Smooth muscle cell (in vitro differentiated cells): Measurements from ENCODE around the gene MEF2A. TPM values are rescaled to one million over a fixed set of nuclear protein-coding genes. Genes with fewer than 3 reads are reported as not detected.
A peak's percentile ranks its signal among the peaks of the same experiment; 100 is the strongest.

Experiments used
- DNase-seq: peaks from one replicate; lab custom pipeline; 2025; ENCODE audit not compliant: unreplicated experiment; lab: John Stamatoyannopoulos, UW
- H2AFZ ChIP-seq: fragments of 200-600 bp; sonication (generic); 2 replicates; pipeline ENCODE4 v1.6.0; 2016; ENCODE audit warnings: antibody characterized with exemption, low read depth, mild to moderate bottlenecking
- H3F3A ChIP-seq: fragments of 200-600 bp; sonication (generic); 2 replicates; pipeline ENCODE4 v1.6.0; 2017; ENCODE audit warnings: antibody characterized with exemption, low read depth
- H3K27ac ChIP-seq: fragments of 200-600 bp; sonication (generic); 2 replicates; pipeline ENCODE4 v1.5.1; 2016; ENCODE audit warnings: low read depth, mild to moderate bottlenecking
- H3K27me3 ChIP-seq: fragments of 200-600 bp; sonication (generic); 2 replicates; pipeline ENCODE4 v1.6.1; 2016; ENCODE audit warnings: low read depth, mild to moderate bottlenecking
- H3K36me3 ChIP-seq: fragments of 200-600 bp; sonication (generic); 2 replicates; pipeline ENCODE4 v1.5.1; 2016; ENCODE audit warnings: low read depth
- H3K4me1 ChIP-seq: fragments of 200-600 bp; sonication (generic); 2 replicates; pipeline ENCODE4 v1.5.1; 2016; ENCODE audit warnings: low read depth
- H3K4me2 ChIP-seq: fragments of 200-600 bp; sonication (generic); 2 replicates; pipeline ENCODE4 v1.6.0; 2016; ENCODE audit warnings: mild to moderate bottlenecking
- H3K4me3 ChIP-seq: fragments of 200-600 bp; sonication (generic); 2 replicates; pipeline ENCODE4 v1.5.1; 2016; ENCODE audit warnings: mild to moderate bottlenecking
- H3K79me2 ChIP-seq: fragments of 200-600 bp; sonication (generic); 2 replicates; pipeline ENCODE4 v1.6.0; 2016; ENCODE audit warnings: low read depth, mild to moderate bottlenecking
- H3K9ac ChIP-seq: fragments of 200-600 bp; sonication (generic); 2 replicates; pipeline ENCODE4 v1.6.0; 2016; ENCODE audit warnings: low read depth
- H3K9me3 ChIP-seq: fragments of 200-600 bp; sonication (generic); replicated peaks from 2 replicates; pipeline ENCODE4 v1.5.1; 2016; ENCODE audit warnings: low read depth
- H4K20me1 ChIP-seq: fragments of 200-600 bp; sonication (generic); 2 replicates; pipeline ENCODE4 v1.6.0; 2016; ENCODE audit warnings: low read depth
- WGBS: methylation state at CpG from one replicate; pipeline ENCODE4 v1.1.7; 2016; ENCODE audit warnings: low lambda C conversion rate; 5-methylcytosine and 5-hydroxymethylcytosine counted together
- polyA plus RNA-seq: library from polyadenylated mRNA; unstranded; fragments of >200 nt; fragmentation: Nextera tagmentation; extraction: Ambion mirVana; gene quantifications from 2 replicates; pipeline ENCODE4 v1.2.1, GENCODE V29; 2016
- total RNA-seq: library from RNA; depleted of rRNA; stranded (reverse); fragments of >200 nt; gene quantifications from 2 replicates; pipeline ENCODE4 v1.2.3, GENCODE V29; 2014
- TF ChIP-seq, protein P1 (sequence below): fragments of 200-600 bp; sonication (generic); IDR thresholded peaks from 2 replicates; pipeline ENCODE4 v1.5.1; 2017; ENCODE audit warnings: borderline replicate concordance, mild to moderate bottlenecking, antibody characterized with exemption; ENCODE audit not compliant: insufficient read depth, poor library complexity, severe bottlenecking

The MEF2A gene
- total and polyA plus RNA-seq, 2 experiments from 2014 or later = 12.3 to 75.8 TPM

DNA sequence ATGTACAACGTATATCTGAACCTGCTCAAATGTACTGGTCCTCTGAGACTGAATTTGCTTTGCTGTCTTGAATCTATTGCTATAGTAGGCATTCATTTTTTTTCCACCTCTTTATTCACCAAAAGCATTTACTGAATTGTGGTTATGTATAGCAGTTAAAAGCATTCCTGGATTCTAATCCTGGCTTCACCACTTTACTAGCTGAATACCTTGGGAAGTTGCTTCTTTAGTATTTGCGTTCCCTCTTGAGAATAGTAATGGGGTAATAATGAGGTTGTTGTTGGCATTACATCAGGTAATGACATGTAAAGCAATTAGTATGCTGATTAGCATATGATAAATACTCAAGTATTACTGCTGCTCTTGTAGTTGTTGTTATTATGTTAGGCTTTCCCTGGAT, 29.1 kb downstream of the MEF2A start:
- H3K9ac ChIP-seq = no peak overlapping the region
- no peaks in the 10 kb centered on the region for H3K27me3 ChIP-seq
- peaks cover 78% of the 10 kb centered on the region for H4K20me1 ChIP-seq
- H3K9me3 ChIP-seq = no peaks in the 10 kb centered on the region
- H3K4me2 ChIP-seq = no peak overlapping the region
- no peak for DNase-seq
- 83% methylated on average over 2 of the region's 2 CpGs for WGBS
- no peaks in the 10 kb centered on the region for H3K4me1 ChIP-seq
- no peak overlapping the region for H3K27ac ChIP-seq
- TF ChIP-seq, protein P1, sequence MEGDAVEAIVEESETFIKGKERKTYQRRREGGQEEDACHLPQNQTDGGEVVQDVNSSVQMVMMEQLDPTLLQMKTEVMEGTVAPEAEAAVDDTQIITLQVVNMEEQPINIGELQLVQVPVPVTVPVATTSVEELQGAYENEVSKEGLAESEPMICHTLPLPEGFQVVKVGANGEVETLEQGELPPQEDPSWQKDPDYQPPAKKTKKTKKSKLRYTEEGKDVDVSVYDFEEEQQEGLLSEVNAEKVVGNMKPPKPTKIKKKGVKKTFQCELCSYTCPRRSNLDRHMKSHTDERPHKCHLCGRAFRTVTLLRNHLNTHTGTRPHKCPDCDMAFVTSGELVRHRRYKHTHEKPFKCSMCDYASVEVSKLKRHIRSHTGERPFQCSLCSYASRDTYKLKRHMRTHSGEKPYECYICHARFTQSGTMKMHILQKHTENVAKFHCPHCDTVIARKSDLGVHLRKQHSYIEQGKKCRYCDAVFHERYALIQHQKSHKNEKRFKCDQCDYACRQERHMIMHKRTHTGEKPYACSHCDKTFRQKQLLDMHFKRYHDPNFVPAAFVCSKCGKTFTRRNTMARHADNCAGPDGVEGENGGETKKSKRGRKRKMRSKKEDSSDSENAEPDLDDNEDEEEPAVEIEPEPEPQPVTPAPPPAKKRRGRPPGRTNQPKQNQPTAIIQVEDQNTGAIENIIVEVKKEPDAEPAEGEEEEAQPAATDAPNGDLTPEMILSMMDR = no peak
- peaks cover 99% of the 10 kb centered on the region for H3K79me2 ChIP-seq
- H3K4me3 ChIP-seq = no peak overlapping the region
- no peaks in the 10 kb centered on the region for H3F3A ChIP-seq
- H2AFZ ChIP-seq = no peak overlapping the region
- no peaks in the 10 kb centered on the region for H3K36me3 ChIP-seq

DNA sequence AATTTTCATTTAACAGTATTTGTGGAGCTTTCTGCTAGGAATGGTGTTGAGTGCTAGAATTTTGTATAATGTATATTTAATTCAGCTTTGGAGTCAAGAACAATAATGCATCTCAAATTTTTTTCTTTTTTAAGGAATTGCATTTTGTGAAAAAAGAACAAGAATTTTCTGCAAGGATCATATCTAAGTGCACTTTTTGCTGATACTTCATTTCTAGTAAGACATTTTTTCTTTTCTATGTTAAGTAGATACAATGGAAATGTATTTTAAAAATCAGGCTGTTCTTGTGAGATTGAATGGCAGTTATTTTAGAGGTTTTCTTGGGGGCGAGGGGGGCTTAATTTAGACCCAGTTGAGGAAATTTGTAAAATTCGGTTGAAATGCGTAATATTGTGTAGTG, 32.5 kb downstream of the MEF2A start:
- Histone ChIP-seq H4K20me1 (peaks cover 73% of the 10 kb centered on the region), H3K9ac (no peak overlapping the region), H2AFZ (no peak overlapping the region), H3K36me3 (no peaks in the 10 kb centered on the region), H3K79me2 (peaks cover 97% of the 10 kb centered on the region), H3K4me1 (no peaks in the 10 kb centered on the region), H3K9me3 (no peaks in the 10 kb centered on the region), H3F3A (no peaks in the 10 kb centered on the region), H3K27me3 (no peaks in the 10 kb centered on the region), H3K27ac (no peak overlapping the region), H3K4me3 (no peak overlapping the region), H3K4me2 (no peak overlapping the region)
- TF ChIP-seq, protein P1 = no peak
- DNase-seq = no peak
- WGBS = 99% methylated on average over 3 of the region's 3 CpGs

GRCh38 chr15:99603828-99604227, 38.0 kb downstream of the MEF2A start:
- no peak for DNase-seq
- WGBS = 98% methylated on average over 1 of the region's 1 CpG

GRCh38 chr15:99604865-99605264, 39.1 kb downstream of the MEF2A start:
- no peak overlapping the region for H3K27ac ChIP-seq
- H3K4me2 ChIP-seq = no peak overlapping the region
- TF ChIP-seq, protein P1 = no peak

More at GRCh38 chr15:99603828-99604227, 38.0 kb downstream of the MEF2A start:
- Histone ChIP-seq H3K79me2 (peaks cover 89% of the 10 kb centered on the region), H3K36me3 (no peaks in the 10 kb centered on the region), H3K4me2 (no peak overlapping the region), H4K20me1 (peaks cover 80% of the 10 kb centered on the region), H3K4me3 (no peak overlapping the region), H3K27me3 (no peaks in the 10 kb centered on the region), H3F3A (no peaks in the 10 kb centered on the region), H3K9ac (no peak overlapping the region), H3K9me3 (no peaks in the 10 kb centered on the region), H2AFZ (no peak overlapping the region), H3K4me1 (no peaks in the 10 kb centered on the region), H3K27ac (peak overlapping the region; percentile 2)
- TF ChIP-seq, protein P1 = no peak

More at GRCh38 chr15:99604865-99605264, 39.1 kb downstream of the MEF2A start:
- Histone ChIP-seq H3K27me3 (no peaks in the 10 kb centered on the region), H3K9ac (no peak overlapping the region), H3K4me1 (no peaks in the 10 kb centered on the region), H2AFZ (no peak overlapping the region), H3F3A (no peaks in the 10 kb centered on the region), H3K9me3 (no peaks in the 10 kb centered on the region), H3K79me2 (peaks cover 88% of the 10 kb centered on the region), H4K20me1 (peaks cover 90% of the 10 kb centered on the region), H3K4me3 (no peak overlapping the region), H3K36me3 (no peaks in the 10 kb centered on the region)
- WGBS = 93% methylated on average over 6 of the region's 6 CpGs
- no peak for DNase-seq
